GM18502 (cell line): ENCODE data around the gene DACT1.

Experiments
- ATAC-seq: cut with Tn5 transposase; IDR thresholded peaks from one replicate; pipeline ENCODE4 v1.9.1; 2021; ENCODE audit warnings: mild to moderate bottlenecking; ENCODE audit not compliant: unreplicated experiment, poor library complexity

DACT1 gene

DNA sequence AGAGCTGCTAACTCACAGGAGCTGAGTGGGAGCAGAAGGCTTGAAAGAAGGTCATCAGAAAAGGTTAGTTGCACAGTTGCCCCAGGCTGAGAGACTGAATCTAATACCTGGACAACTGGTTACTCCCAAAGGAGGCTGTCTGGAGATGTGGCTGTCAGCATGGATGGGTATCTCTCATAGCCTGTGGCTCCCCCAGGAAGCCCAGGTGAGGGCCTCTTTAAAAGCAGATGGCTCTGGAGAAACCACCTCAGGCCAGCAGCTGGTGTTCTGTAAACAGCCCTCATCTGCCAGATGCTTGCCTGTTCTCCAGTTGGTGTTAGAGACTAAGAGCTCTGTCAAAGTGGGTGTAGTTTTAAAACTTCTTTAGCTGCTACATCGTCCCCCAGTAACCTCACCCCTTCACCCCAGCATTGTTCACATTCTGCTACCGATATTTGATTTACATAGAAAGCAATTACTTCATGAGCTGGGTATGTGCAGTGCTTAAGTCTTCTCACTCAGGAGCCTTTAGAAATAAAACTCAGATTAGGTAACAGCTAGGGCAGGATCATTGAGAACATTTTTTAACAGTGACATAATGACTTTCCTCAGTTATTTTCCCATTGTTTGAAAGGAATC, 25.8 kb downstream of the DACT1 start:
- no peak for ATAC-seq

DNA sequence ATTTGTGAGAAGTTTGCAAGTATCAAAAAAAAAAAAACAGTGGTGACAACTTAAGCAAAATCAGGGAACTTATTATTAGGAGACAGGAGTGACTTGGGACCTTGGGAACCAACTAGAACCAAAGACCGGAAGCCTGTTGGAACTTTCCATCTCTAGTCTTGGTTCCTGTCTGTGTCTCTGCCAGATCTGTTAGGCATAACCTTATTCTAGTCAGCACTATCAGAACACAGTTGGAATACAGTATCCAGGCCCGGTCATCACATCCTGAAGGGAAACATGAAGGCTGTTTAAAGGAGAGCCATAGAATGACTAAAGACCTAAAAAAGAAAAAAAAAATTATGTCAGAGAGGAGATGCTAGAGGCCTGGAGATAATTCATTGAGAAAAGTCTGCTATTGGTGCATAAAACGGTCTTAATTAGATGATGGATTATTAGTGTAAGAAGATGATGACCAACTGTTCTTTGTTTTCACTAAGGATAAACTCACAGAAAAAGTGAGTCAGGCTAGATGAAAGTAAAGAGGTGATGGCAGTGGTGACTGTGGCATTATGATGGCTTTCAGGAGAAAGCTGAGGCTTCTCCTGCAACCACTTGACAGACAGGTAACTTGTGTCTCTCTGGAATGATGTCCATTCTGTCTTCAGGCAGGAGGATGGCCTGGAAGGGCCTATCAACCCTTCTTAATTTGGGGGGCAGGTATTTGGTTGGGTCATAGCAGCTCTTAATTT, 28.2 kb downstream of the DACT1 start:
- ATAC-seq = no peak

DNA sequence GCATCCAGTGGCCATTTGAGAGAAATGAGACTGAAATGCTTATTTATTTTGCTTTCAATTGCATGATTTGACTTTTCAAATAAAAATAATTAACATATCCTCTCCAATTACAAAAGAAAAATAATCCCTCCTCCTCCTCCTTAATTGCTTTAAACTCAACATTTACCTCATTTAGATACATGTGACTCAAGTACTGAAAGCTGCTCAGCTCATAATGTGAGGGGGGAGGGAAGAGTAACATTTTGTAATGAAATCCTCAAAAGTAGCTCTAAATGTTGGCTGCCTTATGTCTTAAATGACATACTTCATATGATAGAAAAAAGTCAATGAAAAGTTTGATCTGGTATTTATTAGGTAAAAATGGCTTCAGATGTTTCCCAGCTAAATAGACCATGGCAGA, 29.0 kb downstream of the DACT1 start:
- no peak for ATAC-seq

DNA sequence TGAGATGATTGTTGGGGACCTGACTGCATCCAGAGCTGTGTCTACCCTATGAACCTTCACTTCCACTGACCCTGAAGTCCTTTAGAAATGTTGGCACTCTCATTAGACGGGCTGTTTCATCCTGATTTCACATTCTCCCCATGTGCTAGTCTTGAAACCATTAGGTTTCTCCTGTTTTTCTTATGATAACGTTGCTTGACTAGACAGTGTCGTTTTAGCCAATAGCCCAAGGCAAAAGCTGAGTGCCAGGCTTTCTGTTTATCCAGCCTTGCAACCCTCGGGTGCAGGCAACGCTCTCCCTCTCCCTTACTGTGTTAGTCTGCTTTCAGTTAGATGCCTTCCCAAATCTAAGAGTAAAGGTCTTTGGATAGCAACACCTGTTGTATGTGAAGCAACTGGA, 30.1 kb downstream of the DACT1 start:
- ATAC-seq = no peak

DNA sequence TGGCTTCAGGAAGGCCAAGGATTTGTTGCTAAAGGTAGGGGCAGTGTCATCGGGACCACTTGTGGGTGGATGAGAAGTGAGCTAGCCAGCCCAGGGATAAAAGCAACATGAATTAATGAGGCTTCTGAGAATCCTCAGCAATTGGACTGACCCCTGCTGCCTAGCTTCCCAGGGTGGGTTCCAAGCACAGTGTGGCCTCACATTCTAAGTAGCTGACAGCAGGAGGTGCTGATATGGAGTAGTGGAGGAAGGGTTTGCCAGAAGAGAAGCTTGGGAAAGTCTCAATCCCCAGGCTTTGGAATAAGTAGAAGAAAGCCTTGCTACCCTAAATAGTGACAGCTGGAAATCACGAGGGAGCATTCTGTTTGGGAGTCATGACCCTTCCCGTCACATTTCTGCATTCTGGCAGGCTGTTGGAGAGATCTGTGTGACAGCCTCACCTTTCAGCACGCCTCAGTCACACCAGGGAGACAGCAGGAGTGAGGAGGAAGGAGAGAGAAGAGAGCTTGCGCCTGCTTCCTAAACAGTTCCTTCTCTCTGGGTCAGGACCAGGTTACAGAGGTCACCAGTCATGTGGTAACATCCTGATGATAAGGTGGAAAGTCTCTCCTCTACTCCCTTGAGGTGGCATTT, 31.2 kb downstream of the DACT1 start:
- no peak for ATAC-seq

DNA sequence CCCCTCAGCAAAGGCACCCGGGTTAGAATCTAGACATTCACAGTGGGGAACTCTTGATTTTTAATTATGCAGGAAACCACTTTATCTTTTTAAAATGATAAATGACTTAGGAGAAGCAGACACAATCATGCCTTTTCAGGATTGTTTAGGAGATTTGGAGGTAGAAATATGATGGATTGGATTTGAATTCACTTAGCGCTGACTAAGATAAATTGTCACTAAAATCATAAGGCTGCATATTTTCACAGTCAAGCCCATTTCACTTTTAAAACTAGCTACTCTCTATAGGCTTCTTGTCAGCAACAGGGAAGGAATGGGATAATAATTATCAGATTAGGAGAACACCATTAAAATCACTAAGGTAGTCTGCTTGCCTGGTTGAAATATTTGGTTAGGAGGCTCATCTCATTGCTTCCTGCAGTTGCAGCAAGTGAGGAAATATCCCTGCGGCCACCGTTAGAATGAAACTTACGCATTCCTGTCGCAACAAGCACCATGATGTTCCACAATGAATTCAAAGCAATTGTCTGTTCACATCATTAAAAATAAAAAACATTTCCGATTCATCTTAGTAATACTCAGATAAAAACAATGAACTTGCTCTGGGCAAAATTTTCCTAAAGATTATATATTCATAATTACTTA, 31.9 kb downstream of the DACT1 start:
- no peak for ATAC-seq

DNA sequence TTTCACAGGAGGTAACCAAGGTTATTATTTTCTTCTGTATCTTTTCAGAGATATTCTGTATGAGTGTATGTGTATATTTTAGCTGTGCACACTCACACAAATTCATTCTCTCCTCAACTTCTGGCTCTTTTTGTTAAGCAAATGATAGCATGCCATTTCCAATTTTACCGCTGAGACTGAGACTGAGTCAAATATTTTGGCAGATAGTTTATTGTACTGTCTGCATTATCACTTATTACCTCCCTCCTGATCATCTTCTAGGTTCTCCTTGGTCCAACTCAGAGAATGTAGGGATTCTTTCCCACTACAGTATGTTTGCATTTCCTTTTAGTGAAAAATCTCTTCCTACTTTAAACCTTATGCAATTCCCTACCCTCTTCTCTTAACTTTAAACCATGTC, 33.3 kb downstream of the DACT1 start:
- no peak for ATAC-seq

DNA sequence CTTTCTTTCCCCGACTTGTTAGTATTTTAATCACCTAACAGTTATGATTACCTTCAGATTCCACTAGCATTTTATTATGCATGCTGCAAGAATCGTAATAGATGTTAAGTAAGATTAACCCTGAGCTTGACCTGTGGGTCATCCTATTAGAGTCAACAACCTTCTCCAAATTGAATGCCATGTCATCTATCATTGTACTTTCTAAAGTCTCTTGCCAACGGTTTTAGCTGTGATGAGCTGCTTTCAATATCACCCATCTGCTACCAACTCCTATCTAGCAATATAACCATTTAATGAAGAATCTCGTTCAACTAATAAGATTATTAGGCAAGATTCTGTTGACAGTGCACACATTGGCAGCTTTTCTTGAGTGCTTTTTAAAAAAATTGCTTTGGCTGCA, 33.7 kb downstream of the DACT1 start:
- ATAC-seq = no peak

DNA sequence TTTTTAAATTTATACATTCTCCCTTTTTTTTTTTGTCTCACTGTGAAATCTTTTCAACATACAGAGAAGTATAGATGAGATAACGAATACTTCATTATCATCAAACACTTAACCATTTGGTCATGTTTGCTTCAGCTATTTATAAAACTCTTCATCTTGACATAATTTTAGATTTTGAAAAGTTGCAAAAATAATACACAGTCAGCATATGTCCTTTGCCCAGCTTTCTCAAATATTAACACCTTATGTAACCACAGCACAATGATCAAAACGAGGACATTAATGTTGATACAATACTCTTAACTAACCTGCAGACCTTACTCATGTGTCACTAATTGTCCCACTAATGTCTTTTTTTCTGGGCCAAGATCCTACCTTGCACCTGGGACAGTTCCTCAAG, 36.0 kb downstream of the DACT1 start:
- no peak for ATAC-seq

DNA sequence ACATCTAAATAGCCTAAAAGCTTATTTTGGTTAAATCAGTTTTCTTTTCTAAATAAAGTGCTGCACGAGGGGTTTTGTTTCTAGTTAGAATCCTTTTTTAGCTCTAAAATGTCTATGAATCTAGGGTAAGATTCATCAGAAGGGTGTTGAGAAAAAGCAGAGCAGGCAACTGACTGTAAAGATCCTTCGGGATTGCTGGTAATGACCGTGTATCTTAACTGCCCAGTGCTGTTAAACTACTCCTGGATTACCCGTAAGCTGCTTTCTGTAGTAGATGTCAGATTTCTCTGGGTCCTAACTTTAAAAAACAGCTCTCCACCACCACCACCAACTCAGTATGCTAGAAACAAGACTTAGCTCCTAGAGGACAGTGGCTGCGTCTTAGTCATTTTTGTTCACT, 39.2 kb downstream of the DACT1 start:
- no peak for ATAC-seq

DNA sequence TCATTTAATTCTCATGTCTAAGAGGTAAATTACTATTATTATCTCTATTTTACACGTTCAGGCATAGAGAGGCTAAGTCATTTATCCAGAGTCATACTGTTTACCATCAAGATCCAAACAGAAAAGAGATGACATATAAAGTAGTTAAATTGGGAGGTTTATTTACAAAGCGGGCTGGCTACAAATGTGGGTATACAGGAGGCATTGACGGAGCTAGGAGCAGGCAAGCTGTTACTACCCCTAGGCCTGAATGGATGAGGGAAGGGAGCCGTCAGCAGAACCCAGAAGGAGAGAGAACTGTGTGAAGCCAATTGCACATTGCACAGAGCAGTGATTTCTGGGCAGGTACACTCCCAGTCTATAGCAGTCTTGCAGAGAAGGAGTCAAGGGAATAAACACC, 39.8 kb downstream of the DACT1 start:
- no peak for ATAC-seq

DNA sequence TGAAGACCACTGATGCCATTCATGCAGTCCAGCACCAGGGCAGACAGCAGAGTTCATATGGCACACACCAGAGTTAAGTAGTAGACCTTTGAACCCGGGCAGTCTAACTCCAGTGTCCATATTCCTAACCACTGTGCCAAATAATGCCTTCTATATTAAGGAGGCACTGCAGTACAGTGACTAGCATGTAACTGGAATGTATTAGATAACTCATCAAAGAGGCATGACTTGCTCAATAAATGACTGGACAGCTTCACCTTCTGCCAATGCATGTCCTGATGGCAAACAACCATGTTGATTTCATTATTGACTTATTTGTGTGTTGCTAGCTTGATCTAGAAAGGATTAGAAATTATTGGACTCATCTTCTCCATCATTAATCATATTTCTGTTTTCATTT, 40.2 kb downstream of the DACT1 start:
- no peak for ATAC-seq

DNA sequence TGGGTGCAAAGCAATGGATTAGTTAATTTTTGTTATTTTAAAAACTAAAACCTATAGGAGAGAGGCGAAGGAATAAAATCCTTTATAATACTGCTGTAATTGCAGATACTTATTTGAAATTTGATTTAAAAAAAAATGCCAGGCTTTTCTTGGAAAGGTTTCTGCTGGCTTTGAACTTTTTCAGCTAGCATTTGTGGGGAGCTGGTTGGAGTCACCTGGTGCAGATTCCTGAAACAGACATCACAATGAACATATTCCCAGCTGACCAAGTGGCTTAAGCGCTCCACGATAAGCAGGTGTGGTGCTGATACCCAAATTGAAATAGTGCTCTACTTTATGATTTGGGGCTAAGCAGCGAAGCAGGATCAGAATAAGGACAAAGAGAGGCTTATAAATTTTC, 42.9 kb downstream of the DACT1 start:
- ATAC-seq = no peak

DNA sequence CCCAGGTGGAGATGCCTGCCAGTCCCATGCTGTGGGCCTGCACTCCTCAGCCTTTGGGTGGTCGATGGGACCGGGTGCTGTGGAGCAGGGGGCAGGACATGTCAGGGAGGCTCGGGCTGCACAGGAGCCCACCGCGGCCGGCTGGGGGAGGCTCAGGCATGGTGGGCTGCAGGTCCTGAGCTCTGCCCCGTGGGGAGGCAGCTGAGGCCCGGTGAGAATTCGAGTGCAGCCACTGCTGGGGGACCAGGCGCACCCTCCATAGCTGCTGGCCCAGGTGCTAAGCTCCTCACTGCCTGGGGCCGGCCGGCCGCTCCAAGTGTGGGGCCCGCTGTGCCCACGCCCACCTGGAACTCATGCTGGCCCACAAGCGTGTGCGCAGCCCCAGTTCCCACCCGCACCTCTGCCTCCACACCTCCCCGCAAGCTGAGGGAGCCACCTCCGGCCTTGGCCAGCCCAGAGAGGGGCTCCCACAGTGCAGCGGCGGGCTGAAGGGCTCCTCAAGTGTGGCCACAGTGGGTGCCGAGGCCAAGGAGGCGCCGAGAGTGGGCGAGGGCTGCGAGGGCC, 49.6 kb downstream of the DACT1 start:
- ATAC-seq = no peak

DNA sequence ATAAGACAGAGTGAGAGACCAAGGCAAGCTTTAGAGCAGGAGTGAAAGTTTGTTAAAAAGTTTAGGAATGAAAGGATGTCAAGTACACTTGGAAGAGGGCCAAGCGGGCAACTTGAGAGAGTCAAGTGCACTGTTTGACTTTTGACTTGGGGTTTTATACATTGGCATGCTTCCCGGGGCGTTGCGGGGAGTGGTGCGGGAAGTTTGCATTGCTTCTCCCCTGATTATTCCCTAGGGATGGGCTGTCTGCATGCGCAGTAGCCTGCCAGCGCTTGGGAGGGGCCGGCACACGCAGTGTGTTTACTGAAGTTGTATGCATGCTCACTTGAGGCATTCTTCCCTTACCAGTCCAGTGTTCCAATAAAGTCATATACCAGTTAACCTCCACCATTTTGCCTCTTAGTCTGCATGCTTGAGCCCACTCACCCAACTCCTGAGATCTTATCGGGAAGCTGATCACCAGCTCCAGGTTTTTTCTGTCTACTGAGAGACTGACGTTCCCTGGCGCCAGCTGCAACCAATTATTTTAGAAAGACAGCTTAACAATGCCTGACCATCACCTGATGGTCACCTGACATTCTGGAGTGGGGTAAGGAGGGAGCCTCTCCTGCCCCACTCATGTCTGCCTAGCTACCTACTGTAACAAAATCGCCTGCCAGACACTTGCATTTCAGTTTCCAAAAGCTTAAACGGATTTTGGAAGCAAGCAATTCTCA, 53.2 kb downstream of the DACT1 start:
- ATAC-seq = no peak

DNA sequence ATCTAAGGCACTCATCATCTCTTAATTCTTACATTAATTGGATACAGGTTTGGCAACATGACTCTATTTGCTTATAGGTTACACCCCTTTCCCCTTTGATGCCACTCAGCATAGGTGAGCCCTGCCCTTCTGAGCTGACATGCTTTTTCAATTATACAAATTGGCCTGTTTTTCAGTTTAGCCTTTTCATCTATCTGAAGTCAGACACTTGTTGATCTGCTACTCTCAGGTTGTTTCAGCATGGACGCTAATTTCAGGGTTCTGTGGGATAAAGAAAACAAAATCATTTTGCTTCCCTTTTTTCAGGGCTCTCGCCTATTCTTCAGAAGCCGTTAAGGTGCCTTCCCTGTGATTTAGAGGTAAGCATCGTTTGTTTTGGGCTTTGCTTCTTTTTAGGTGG, 55.3 kb downstream of the DACT1 start:
- ATAC-seq = no peak

DNA sequence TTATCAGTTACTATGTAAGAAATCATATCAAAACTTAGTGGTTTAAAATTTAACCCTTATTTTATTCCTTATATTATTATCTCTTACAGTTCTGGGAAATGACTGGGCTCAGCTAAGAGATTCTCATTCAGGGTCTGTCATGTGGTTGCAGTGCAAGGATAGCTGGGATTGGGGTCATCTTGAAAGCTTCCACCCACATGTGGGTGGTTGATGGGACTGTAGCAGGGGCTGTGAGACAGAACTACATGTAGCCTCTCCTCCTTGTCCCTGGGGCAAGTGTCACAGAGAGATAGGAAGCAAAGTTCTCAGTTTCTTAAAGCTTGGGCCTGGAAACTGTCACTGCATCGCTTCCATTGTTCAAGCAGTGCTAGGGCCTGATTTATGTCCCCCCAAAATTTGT, 57.8 kb downstream of the DACT1 start:
- ATAC-seq = no peak

DNA sequence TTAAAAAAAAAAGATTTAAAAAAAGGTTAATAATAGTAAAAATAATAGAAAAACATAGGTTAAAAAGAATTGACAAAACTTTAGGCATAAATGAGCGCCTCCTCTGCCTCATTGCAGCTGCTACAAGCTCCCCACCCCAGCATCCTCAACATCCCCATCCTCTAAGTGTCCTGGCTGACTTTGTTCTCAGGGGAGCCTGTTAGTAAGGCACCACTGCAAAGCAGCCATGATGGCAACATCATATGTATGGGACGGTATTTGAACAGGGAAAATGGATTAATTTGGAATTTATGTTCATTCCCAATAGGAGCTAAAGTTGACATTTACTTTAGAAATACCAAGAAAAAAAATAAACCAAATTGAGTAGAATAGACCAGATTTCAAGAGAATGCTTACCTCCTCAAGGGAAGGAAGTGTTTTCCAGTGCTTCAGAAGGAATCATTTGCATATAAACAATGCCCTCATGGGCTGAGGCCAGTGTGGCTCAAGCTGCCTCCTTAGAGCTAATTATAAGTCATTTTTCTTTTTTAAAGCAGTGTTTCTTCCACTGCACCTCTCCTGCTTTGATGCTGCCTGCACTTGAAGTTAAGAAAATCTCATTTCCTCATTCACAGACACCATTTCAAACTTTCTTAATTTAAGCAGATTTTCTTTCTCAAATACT, 59.6 kb downstream of the DACT1 start:
- no peak for ATAC-seq
